HG03342 (cell line): Measurements from ENCODE around the gene SPAG8.

ENCODE experiments used
- ATAC-seq: cut with Tn5 transposase; IDR thresholded peaks from one replicate; pipeline ENCODE4 v1.9.1; 2021; ENCODE audit warnings: mild to moderate bottlenecking, moderate library complexity; ENCODE audit not compliant: unreplicated experiment

SPAG8 gene

GRCh38 chr9:35781066-35781465, 31.0 kb downstream of the SPAG8 start:
- ATAC-seq, result no peak

DNA sequence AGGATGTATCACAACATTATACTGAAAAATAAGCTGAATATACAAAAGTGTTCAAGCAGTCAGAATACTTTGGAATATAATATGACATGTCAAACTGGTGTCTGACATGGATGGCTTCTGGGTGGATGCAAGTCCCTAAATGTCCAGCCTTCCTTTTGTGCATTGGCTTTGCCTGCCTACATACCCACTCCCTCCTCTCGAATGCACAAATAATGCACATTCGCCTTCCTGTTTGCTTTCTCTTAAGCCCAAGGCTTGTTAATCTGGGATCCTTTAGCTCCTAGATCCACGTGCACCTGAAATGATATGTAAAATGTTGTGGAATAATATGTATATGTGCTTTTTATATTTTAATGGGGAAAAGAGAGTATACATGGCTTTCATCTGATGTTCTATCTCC, 33.6 kb downstream of the SPAG8 start:
- ATAC-seq, result no peak

- no peak for ATAC-seq
Measured at GRCh38 chr9:35776018-35776417, 36.0 kb downstream of the SPAG8 start.

- no peak for ATAC-seq
Measured at GRCh38 chr9:35774907-35775635, 37.0 kb downstream of the SPAG8 start.

DNA sequence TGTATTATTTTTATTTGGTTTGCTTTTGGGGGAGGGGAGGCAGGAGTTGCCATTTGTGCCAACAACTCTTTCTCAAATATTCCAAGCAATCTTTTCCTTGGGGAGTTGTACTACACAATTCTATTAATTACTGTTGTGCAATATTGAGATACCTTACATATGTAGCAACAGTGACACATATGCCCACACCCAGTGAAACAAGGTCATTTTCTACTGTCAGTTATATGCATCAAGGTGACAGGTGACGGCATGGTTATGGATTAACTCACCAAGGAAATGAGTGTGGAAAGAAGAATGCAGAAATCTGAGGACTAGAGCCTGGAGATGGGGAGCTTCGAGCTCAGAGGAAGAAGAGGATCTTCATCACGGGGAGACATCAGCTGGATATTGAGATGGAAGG, 40.1 kb downstream of the SPAG8 start:
- ATAC-seq, result no peak

GRCh38 chr9:35771534-35771933, 40.5 kb downstream of the SPAG8 start:
- ATAC-seq, result no peak

- no peak for ATAC-seq
Measured at GRCh38 chr9:35771075-35771433, 41.0 kb downstream of the SPAG8 start.

DNA sequence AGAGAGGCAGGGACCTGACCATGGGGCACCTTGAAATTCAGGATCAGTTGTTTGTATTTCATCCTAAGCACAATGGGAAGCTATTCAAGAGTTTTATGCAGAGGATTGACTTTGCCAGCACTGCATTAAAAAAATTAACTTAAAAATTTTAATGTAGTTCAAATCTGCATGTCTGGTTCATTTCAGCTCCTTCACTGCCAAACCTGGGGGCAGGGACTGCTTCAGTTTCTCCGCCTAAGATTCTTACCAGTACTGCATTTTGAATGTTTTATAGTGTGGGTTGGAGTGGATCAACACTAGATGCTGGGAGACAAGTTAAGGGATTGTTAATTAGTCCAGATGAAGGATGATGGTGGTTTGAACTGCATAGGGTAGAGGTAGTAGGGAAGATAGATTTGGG, 42.3 kb downstream of the SPAG8 start:
- no peak for ATAC-seq

GRCh38 chr9:35767458-35767857, 44.6 kb downstream of the SPAG8 start:
- no peak for ATAC-seq

DNA sequence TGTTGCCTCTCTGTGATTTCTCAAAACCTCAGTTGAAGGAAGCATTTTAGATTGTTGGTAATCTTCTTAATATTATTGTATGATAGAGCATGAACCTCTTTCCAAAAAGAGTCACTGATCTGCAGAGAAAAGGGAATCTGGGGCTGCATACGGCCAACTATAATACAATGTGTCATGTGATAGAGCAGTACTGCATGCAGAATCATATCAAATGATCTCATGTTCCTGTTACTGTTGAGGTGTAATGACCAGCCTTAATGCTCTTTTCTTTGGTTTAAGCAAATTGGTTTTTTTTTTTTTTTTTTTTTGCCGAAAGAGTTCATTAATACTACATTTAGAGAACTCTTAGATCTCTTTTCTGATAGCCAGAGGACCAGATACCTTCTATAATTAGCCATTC, 45.1 kb downstream of the SPAG8 start:
- ATAC-seq, result no peak

GRCh38 chr9:35763803-35764202, 48.3 kb downstream of the SPAG8 start:
- ATAC-seq, result no peak

DNA sequence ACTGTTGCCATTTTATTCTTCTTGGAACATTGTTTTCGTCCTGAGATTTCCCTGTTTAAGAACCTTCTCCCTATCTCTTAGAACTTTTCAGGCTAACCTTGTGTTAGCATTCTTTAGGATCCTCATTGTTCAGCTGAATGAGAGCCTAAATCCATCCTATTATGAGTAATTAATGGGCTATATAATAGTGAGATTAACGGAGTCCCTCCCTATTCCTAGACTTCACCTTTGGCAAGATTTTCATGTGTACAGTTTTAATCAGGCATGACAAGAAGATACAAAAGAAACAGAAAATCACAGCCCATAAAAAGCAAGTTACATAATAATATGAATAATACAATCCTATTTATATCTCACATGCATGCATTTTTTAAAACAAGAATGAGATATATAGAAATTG, 48.9 kb downstream of the SPAG8 start:
- ATAC-seq, result no peak

GRCh38 chr9:35760651-35761050, 51.4 kb downstream of the SPAG8 start:
- ATAC-seq, result no peak

GRCh38 chr9:35759795-35760194, 52.3 kb downstream of the SPAG8 start:
- no peak for ATAC-seq
